Right atrium auricular region (tissue), 2 donors: ENCODE data around the gene ME3. TPM values are rescaled to one million over a fixed set of nuclear protein-coding genes. Genes with fewer than 3 reads are reported as not detected.
A peak's percentile ranks its signal among the peaks of the same experiment; 100 is the strongest.

ENCODE experiments used
- DNase-seq: peaks from one replicate; pipeline ENCODE4 v3.0.0-alpha.2; 2019; ENCODE audit warnings: low spot score
- H3K27ac ChIP-seq, 2 donors: fragments of 200-600 bp; sonication (generic); 1 replicate in 1 of 2; 2 replicates in 1 of 2; pipeline ENCODE4 v1.5.1; 2016 to 2019
- H3K27me3 ChIP-seq, 2 donors: fragments of 200-600 bp; sonication (generic); one replicate each; pipeline versions ENCODE4 v1.5.1 to v1.6.0; 2017 to 2019
- H3K36me3 ChIP-seq: fragments of 200-600 bp; sonication (generic); one replicate; pipeline ENCODE4 v1.5.1; 2016
- H3K4me1 ChIP-seq, 2 donors: fragments of 200-600 bp; sonication (generic); one replicate each; pipeline versions ENCODE4 v1.5.1 to v1.6.0; 2017 to 2019
- H3K4me3 ChIP-seq, 2 donors: fragments of 200-600 bp; sonication (generic); 1 replicate in 1 of 2; 2 replicates in 1 of 2; pipeline ENCODE4 v1.5.1; 2017 to 2019; ENCODE audit warnings: mild to moderate bottlenecking in 1 of 2, moderate library complexity in 1 of 2
- H3K9me3 ChIP-seq, 2 donors: fragments of 200-600 bp; sonication (generic); one replicate each; pipeline ENCODE4 v1.5.1; 2019
- CTCF ChIP-seq, 2 donors: fragments of 200-600 bp; sonication (generic); IDR thresholded peaks; one replicate each; pipeline ENCODE4 v1.5.1; 2019; ENCODE audit warnings: antibody characterized with exemption in 2 of 2
- total RNA-seq, 2 donors: library from RNA; depleted of rRNA; stranded (reverse); fragments of >200 nt; gene quantifications; one replicate each; pipeline ENCODE4 v1.1.0, GENCODE V29; 2016

The ME3 gene
- total RNA-seq, 2 donors from 2014 or later: 20.5 to 33.1 TPM

- H3K27ac ChIP-seq: no peak overlapping the region
- DNase-seq: no peak
- H3K4me1 ChIP-seq: peaks cover 0 to 41% of the 10 kb centered on the region in 2 donors
- H3K4me3 ChIP-seq: no peak overlapping the region
- H3K36me3 ChIP-seq: no peaks in the 10 kb centered on the region
- no peaks in the 10 kb centered on the region for H3K9me3 ChIP-seq
- H3K27me3 ChIP-seq: no peaks in the 10 kb centered on the region
- TF ChIP-seq CTCF (IDR thresholded peaks at IDR 0.05): no peak
These were observed 191.0 kb downstream of the ME3 start for GRCh38 chr11:86481399-86481798.

DNA sequence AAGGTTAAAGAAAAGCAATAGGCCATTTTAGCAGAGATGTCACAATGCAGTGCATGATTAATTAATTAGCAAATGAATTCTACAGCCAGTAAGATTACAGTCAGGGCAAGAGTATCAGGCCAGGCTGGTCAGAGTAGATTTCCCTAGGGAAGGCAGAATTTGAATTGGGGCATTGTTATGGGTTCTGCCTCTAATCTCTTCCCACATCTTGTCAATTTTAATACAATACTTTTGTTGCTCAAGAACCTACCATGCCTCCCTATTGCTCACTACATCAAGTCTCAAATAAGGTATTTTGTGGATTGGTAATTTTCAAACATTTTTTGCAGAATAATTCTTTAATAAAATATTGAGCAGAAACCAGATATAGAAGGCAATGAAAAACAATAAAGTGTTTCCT lies 194.1 kb downstream of the ME3 start:
- Histone ChIP-seq H3K9me3 (no peaks in the 10 kb centered on the region), H3K4me1 (peaks cover 0 to 57% of the 10 kb centered on the region in 2 donors), H3K27me3 (no peaks in the 10 kb centered on the region), H3K4me3 (no peak overlapping the region), H3K27ac (no peak overlapping the region), H3K36me3 (no peaks in the 10 kb centered on the region)
- no peak for DNase-seq
- TF ChIP-seq CTCF (IDR thresholded peaks at IDR 0.05): no peak

DNA sequence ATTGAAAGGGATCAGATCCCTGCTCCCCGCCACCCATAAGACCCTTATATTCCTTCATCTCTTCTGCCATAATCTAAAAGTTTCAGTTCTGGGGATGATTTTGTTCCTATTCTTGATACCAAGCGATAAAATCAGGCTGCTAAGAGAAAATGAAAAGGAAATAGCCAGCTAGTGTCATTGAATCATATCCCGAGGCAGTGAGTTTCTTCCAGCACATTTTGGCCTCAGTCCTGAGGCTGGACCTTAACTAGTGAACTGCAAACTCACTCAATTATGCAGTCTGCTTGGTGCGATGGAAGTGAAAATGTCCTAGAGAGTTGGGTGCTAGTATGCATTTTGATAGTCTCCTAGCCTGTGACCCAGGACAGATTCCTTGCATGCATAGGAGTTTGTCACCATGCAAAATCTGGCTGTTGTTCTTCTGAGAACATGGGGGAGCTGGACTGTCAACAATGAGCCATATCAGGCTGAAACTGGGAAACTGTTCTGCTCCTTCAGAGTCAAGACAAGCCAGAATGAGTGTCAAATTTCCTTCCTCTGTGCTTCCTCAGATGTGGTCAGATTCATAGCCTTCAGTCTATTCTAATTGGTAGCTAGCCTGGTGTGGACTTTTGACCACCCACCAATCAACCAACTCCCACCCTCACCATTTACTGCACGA lies 194.8 kb downstream of the ME3 start:
- TF ChIP-seq CTCF (IDR thresholded peaks at IDR 0.05): no peak

DNA sequence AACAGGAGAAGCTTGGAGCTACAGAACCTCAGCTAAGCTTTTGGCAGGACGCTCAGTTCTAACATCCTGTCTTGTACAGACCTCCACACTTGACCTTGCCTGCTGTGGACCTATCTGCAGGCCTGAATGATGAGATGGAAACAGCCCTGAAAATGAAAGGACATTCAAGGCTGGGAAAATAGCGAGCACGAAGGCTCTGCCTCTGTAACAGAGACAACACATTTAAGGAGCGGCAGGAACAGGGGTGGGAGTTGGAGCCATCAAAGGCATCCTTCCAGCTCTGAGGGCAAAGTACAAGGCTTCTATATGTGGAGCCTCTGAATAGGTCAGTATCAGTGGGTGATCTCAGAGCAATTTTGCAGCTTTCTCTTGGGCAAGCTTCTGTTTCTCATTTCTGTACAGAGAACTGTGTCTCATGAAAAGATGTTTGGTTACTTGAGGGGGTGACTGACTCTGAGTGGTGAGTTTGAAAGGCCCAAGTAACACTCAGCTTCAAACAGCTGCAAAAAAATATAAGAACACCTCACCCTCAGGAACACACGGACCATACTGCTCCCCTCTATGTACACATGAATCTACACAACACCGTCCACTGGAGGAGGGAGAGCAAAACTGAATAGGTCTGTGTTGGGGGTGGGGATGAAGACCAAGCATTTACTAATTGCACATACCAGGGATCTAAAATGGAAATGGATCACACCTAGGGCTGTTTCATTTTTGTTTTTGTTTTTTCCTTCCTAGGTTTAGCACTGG lies 196.1 kb downstream of the ME3 start:
- DNase-seq: no peak
- TF ChIP-seq CTCF (IDR thresholded peaks at IDR 0.05): no peak
- Histone ChIP-seq H3K9me3 (no peaks in the 10 kb centered on the region), H3K4me3 (no peak overlapping the region), H3K27ac (peak overlapping the region; percentile 70 to 71), H3K27me3 (no peaks in the 10 kb centered on the region), H3K36me3 (no peaks in the 10 kb centered on the region), H3K4me1 (peaks cover 0 to 49% of the 10 kb centered on the region in 2 donors)

More for the DNA sequence above, 194.8 kb downstream of the ME3 start:
- no peak for DNase-seq
- H3K9me3 ChIP-seq: no peaks in the 10 kb centered on the region
- H3K4me1 ChIP-seq: peaks cover 0 to 51% of the 10 kb centered on the region in 2 donors
- H3K4me3 ChIP-seq: no peak overlapping the region
- no peaks in the 10 kb centered on the region for H3K27me3 ChIP-seq
- H3K36me3 ChIP-seq: no peaks in the 10 kb centered on the region
- H3K27ac ChIP-seq: peak overlapping the region; percentile 44 to 70

- TF ChIP-seq CTCF (IDR thresholded peaks at IDR 0.05): no peak
- H3K4me3 ChIP-seq: no peak overlapping the region
- H3K27ac ChIP-seq: peak overlapping the region; percentile 70 to 71
- no peaks in the 10 kb centered on the region for H3K36me3 ChIP-seq
- H3K9me3 ChIP-seq: no peaks in the 10 kb centered on the region
- H3K27me3 ChIP-seq: no peaks in the 10 kb centered on the region
- peaks cover 0 to 53% of the 10 kb centered on the region in 2 donors for H3K4me1 ChIP-seq
- DNase-seq: no peak
These were observed 197.4 kb downstream of the ME3 start for GRCh38 chr11:86475027-86475426.
